GM21619 (cell line): Measurements from ENCODE around the gene RACGAP1.

Source experiments
- ATAC-seq: cut with Tn5 transposase; IDR thresholded peaks from one replicate; pipeline ENCODE4 v1.9.1; 2021; ENCODE audit not compliant: unreplicated experiment

RACGAP1 gene, protein sequence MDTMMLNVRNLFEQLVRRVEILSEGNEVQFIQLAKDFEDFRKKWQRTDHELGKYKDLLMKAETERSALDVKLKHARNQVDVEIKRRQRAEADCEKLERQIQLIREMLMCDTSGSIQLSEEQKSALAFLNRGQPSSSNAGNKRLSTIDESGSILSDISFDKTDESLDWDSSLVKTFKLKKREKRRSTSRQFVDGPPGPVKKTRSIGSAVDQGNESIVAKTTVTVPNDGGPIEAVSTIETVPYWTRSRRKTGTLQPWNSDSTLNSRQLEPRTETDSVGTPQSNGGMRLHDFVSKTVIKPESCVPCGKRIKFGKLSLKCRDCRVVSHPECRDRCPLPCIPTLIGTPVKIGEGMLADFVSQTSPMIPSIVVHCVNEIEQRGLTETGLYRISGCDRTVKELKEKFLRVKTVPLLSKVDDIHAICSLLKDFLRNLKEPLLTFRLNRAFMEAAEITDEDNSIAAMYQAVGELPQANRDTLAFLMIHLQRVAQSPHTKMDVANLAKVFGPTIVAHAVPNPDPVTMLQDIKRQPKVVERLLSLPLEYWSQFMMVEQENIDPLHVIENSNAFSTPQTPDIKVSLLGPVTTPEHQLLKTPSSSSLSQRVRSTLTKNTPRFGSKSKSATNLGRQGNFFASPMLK

GRCh38 chr12:50025187-50026059, at the start of gene RACGAP1:
Gene RACGAP1, minus strand, starts transcription at chr12:50025494. Its CDS starts 8,779 bp downstream, at chr12:50016715.
- peak; percentile 99 for ATAC-seq

DNA sequence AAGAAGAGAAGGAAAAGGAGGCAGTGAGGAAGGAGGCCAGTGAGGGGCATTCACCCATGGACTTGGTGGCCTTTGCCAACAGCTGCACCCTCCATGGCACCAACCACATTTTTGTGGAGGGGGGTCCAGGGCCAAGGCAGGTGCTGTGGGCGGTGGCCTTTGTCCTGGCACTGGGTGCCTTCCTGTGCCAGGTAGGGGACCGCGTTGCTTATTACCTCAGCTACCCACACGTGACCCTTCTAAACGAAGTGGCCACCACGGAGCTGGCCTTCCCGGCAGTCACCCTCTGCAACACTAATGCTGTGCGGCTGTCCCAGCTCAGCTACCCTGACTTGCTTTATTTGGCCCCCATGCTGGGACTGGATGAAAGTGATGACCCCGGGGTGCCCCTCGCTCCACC, 48.4 kb upstream of the RACGAP1 start:
- ATAC-seq = no peak

GRCh38 chr12:50073206-50073605, 47.9 kb upstream of the RACGAP1 start:
- ATAC-seq = no peak

DNA sequence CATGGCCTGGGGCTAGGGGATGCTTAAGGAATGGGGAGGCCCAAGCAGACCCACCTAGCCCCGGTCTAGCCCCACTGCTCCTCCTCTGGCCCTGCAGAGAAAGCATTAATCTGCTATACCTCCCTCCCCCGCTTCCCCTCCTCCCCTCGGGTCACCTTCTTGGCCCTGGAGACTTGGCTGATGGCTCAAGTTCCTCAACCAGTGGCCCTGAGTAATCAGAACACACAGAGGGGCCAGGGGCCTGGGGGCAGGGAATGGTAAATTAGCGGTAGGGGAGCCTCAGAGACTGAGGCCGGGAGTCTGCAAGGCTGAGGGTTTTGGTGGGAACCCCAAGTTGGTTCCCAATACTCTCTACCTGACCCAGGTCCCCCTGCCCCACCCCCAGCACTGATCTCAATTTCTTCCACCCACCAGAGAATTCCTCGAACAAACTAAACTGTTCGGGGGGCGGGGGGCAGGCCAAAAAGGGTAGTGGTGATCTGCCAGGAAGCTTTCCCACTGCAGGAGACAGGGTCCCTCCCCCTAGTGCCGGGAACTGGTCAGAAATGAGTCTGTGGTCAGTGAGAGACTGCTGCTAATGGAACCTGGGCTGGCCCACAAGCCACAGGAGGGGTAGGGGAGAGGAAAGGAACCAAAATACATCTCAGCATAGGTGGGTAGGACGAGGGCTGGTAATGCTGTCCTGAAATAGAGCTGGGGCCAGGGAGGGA, 47.1 kb upstream of the RACGAP1 start:
- ATAC-seq = no peak

GRCh38 chr12:50070314-50071060, 45.2 kb upstream of the RACGAP1 start:
- no peak for ATAC-seq

DNA sequence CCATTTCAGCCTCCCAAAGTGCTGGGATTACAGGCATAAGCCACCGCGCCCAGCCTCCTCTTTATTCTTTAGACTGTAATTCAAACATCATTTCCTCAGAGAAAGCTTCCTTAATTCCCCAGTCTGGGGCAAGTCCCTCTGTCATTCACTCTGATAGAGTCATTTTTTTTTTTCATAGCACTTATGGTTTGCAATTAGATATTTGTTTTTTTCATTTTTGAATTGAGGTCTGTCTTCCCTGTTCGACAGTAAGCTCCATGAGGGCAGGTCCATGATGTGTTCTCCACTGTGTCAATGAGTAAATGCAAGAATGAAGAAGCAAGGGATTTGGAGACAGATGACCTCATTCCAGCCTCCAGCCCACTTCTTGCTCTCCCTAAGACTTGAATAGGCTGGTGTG, 44.2 kb upstream of the RACGAP1 start:
- no peak for ATAC-seq

- no peak for ATAC-seq
These were observed 43.8 kb upstream of the RACGAP1 start for GRCh38 chr12:50069069-50069468.

GRCh38 chr12:50066402-50066801, 41.1 kb upstream of the RACGAP1 start:
- ATAC-seq = no peak

GRCh38 chr12:50065726-50066310, 40.5 kb upstream of the RACGAP1 start:
- ATAC-seq = no peak

DNA sequence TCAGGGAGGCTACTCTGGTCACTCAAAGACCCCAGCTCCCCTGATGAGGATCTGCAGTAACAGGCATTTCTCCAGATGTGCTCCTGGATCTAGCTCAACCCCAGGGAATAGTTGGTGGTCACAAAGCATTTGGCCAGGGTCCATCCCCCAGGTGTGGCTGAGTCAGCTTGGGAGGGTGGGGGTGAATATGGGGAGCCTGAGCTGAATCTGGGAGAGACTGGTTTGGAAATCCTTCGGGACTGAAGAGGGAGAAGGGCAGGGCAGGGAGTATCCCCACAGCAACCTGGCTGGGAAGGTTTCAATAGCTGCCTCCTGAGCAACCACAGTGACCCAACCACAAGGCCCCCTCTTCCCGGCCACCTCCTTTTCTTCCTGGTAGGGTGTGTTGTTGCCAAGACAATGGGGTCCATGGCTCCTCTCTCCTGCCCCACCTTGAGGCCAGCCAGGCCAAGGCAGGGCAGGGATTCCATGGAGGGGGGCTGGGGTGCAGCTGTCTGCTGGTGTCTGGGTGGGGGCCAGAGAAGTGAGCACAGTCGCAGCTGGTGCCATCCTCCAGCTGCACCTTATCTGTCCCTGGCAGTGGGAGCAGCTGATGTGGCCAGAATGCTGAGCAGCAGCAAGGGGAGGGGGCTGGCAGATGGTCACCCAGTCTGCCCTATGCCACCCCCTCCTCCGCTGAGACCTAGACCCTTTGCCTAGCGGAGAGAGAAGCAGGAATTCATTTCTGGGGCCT, 37.6 kb upstream of the RACGAP1 start:
- ATAC-seq = no peak

DNA sequence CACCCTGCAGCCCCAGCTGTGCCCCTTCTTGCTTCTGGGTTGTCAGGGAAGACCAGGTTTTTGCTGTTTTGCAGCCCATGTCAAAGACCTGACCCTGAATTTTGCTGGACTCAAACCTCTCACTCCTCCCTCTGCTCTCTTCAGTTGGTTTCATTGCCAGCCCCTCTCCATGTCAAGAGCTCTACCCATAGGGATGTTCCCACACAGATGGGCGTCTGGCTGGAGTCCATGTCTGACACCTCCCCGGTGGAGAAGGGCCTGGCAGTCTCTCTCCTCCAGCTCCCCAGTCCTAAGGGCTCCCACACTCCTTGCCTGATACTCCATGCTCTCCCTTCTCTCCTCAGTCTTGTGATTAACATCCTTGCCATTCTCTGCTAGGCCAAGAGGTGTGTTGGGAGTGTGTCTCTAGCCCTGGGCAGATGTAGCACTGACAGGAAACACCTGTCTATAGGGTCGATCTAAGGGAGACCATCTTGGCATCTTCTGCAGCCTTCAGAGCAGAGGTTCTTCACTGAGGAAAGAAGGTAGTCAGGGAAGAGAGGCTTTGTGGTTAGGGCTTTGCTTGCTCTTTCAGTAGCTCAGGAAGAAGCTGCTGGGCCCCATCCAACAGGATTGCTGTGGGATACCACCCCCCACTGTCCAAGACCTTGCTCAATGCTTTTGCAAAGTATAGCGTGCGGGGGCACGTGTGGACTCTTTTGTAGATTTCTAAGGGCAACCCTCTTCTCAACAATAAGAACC, 36.8 kb upstream of the RACGAP1 start:
- ATAC-seq = no peak

- no peak for ATAC-seq
These were observed 35.9 kb upstream of the RACGAP1 start for GRCh38 chr12:50061171-50061570.

GRCh38 chr12:50060120-50060468, 34.8 kb upstream of the RACGAP1 start:
- no peak for ATAC-seq

DNA sequence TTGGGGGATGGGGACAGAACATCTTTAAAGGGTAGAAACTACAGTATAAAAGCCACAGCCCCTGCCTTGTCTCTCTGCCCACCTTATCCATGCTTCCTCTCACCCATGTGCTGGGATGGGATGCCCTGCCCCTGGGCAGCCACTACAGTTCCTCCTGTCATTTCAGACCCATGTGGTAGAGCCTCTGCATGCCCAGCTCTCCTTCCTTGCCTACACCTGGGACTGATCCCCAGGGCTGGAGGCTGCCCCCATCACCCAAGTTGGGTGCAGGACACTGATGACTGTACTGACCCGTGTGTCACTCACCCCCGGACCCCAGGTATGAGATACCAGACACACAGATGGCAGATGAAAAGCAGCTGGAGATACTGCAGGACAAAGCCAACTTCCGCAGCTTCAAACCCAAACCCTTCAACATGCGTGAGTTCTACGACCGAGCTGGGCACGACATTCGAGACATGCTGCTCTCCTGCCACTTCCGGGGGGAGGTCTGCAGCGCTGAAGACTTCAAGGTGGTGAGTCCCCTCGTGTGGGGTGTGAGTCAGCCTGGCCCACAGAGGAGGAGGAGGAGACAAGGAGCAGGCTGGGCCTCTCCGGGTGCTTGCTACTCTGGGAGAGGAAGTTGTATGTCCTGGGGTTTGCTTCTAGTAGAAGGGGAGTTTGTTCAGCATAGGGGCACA, 34.3 kb upstream of the RACGAP1 start:
- ATAC-seq = no peak

DNA sequence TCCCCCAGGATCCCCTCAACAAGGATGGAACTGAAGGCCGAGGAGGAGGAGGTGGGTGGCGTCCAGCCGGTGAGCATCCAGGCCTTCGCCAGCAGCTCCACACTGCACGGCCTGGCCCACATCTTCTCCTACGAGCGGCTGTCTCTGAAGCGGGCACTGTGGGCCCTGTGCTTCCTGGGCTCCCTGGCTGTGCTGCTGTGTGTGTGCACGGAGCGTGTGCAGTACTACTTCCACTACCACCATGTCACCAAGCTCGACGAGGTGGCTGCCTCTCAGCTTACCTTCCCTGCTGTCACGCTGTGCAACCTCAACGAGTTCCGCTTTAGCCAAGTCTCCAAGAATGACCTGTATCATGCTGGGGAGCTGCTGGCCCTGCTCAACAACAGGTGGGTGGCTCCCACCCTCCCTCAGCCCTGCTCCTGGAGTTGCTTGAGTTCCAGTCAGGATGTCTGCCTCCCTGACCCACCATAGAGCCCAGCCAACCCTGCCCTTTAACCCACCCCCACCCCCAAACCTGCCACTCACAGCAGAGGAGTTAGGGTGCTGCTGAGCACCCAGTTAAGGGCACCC, 33.5 kb upstream of the RACGAP1 start:
- no peak for ATAC-seq

- no peak for ATAC-seq
These were observed 32.8 kb upstream of the RACGAP1 start for GRCh38 chr12:50057896-50058670.
